HEK293 (cell line): ENCODE results near the gene EXOC7.
A peak's percentile ranks its signal among the peaks of the same experiment; 100 is the strongest.

Experiments
- CTCF ChIA-PET: fragments of 350-600 bp; formaldehyde crosslinking; extraction: SDS; loops from one replicate; lab custom pipeline; 2021; ENCODE audit warnings: antibody characterized with exemption; lab: Yijun Ruan, JAX
- POLR2A ChIA-PET: fragments of 300-600 bp; formaldehyde crosslinking; extraction: SDS; loops from one replicate; lab custom pipeline; 2020; ENCODE audit warnings: antibody characterized with exemption, inconsistent platforms; lab: Yijun Ruan, JAX
- H3K27ac ChIP-seq: fragments of 200-500 bp; sonication (Bioruptor generic); 2 replicates; pipeline ENCODE4 v1.5.1; 2014; ENCODE audit warnings: low read depth, low read length, control low read depth, inconsistent platforms; ENCODE audit errors: extremely low read depth
- H3K36me3 ChIP-seq, 2 experiments: fragments of 200-500 bp in 1 of 2; sonication (Bioruptor generic) in 1 of 2; 1 replicate in 1 of 2; 2 replicates in 1 of 2; pipeline ENCODE4 v1.5.1; 2014 to 2017; ENCODE audit warnings: inconsistent platforms in 2 of 2, low read length in 2 of 2; ENCODE audit not compliant: control insufficient read depth in 2 of 2, insufficient read depth in 1 of 2
- H3K4me1 ChIP-seq: fragments of 200-500 bp; sonication (Bioruptor generic); 2 replicates; pipeline ENCODE4 v1.5.1; 2014; ENCODE audit warnings: mild to moderate bottlenecking, low read length, inconsistent platforms; ENCODE audit not compliant: control insufficient read depth, insufficient read depth
- H3K4me3 ChIP-seq: 2 replicates; pipeline ENCODE4 v1.5.1; 2011; ENCODE audit warnings: low read depth, mild to moderate bottlenecking, control low read depth, low read length, moderate library complexity
- H3K9me3 ChIP-seq: fragments of 200-500 bp; sonication (Bioruptor generic); 2 replicates; pipeline ENCODE4 v1.5.1; 2014; ENCODE audit warnings: low read depth, low read length, inconsistent platforms; ENCODE audit not compliant: control insufficient read depth, insufficient read depth
- GFI1B ChIP-seq: fragments of 450-650 bp; formaldehyde crosslinking; IDR thresholded peaks from 2 replicates; pipeline ENCODE4 v1.5.1; 2016; ENCODE audit warnings: missing biosample characterization, missing genetic modification characterization
- GLIS1 ChIP-seq: fragments of 450-650 bp; formaldehyde crosslinking; IDR thresholded peaks from 2 replicates; pipeline ENCODE4 v1.5.1; 2016; ENCODE audit warnings: missing biosample characterization, missing genetic modification characterization
- GLIS2 ChIP-seq: fragments of 450-650 bp; formaldehyde crosslinking; IDR thresholded peaks from 2 replicates; pipeline ENCODE4 v1.5.1; 2016; ENCODE audit warnings: missing biosample characterization, missing genetic modification characterization
- HOXA7 ChIP-seq: sonication (generic); formaldehyde crosslinking; IDR thresholded peaks from 2 replicates; pipeline ENCODE4 v1.8.1; 2022; ENCODE audit warnings: missing genetic modification reagents, borderline replicate concordance
- KLF7 ChIP-seq: fragments of 450-650 bp; formaldehyde crosslinking; IDR thresholded peaks from 2 replicates; pipeline ENCODE4 v1.5.1; 2016; ENCODE audit warnings: missing biosample characterization, missing genetic modification characterization, borderline replicate concordance
- PBX3 ChIP-seq: sonication (generic); formaldehyde crosslinking; IDR thresholded peaks from 2 replicates; pipeline ENCODE4 v1.8.1; 2022; ENCODE audit warnings: mild to moderate bottlenecking, moderate library complexity, missing genetic modification reagents
- SP3 ChIP-seq: fragments of 450-650 bp; formaldehyde crosslinking; IDR thresholded peaks from 2 replicates; pipeline ENCODE4 v1.5.1; 2016; ENCODE audit warnings: missing biosample characterization, missing genetic modification characterization
- ZBTB48 ChIP-seq: fragments of 450-650 bp; formaldehyde crosslinking; IDR thresholded peaks from 2 replicates; pipeline ENCODE4 v1.5.1; 2016; ENCODE audit warnings: missing biosample characterization, missing genetic modification characterization
- ZNF24 ChIP-seq: fragments of 450-650 bp; formaldehyde crosslinking; IDR thresholded peaks from 2 replicates; pipeline ENCODE4 v1.5.1; 2016; ENCODE audit warnings: missing biosample characterization, missing genetic modification characterization
- ZNF248 ChIP-seq: fragments of 450-650 bp; formaldehyde crosslinking; IDR thresholded peaks from 2 replicates; pipeline ENCODE4 v1.5.1; 2017; ENCODE audit warnings: missing biosample characterization, missing genetic modification characterization
- ZNF274 ChIP-seq, 2 experiments: fragments of 200-500 bp in 1 of 2; fragments of 450-650 bp in 1 of 2; sonication (Bioruptor generic) in 1 of 2; formaldehyde crosslinking in 1 of 2; IDR thresholded peaks; 2 replicates each; pipeline versions ENCODE4 v1.5.1 to v1.6.1; 2014 to 2016; ENCODE audit warnings: borderline replicate concordance in 1 of 2, inconsistent platforms in 1 of 2, low read length in 1 of 2, missing biosample characterization in 1 of 2, missing genetic modification characterization in 1 of 2
- ZNF311 ChIP-seq: fragments of 450-650 bp; formaldehyde crosslinking; IDR thresholded peaks from 2 replicates; pipeline ENCODE4 v1.5.1; 2017; ENCODE audit warnings: missing biosample characterization, missing genetic modification characterization, borderline replicate concordance
- ZNF362 ChIP-seq: fragments of 450-650 bp; formaldehyde crosslinking; IDR thresholded peaks from 2 replicates; pipeline ENCODE4 v1.5.1; 2016; ENCODE audit warnings: missing biosample characterization, missing genetic modification characterization
- ZNF391 ChIP-seq: fragments of 450-650 bp; formaldehyde crosslinking; IDR thresholded peaks from 2 replicates; pipeline ENCODE4 v1.5.1; 2016; ENCODE audit warnings: low read depth, missing biosample characterization, missing genetic modification characterization, borderline replicate concordance
- ZNF423 ChIP-seq: fragments of 450-650 bp; formaldehyde crosslinking; IDR thresholded peaks from 2 replicates; pipeline ENCODE4 v1.5.1; 2016; ENCODE audit warnings: missing biosample characterization, missing genetic modification characterization
- ZNF449 ChIP-seq: fragments of 450-650 bp; formaldehyde crosslinking; IDR thresholded peaks from 2 replicates; pipeline ENCODE4 v1.5.1; 2017; ENCODE audit warnings: missing biosample characterization, mild to moderate bottlenecking, missing genetic modification characterization, moderate library complexity
- ZNF501 ChIP-seq: fragments of 450-650 bp; formaldehyde crosslinking; IDR thresholded peaks from 2 replicates; pipeline ENCODE4 v1.5.1; 2016; ENCODE audit warnings: missing biosample characterization, missing genetic modification characterization
- ZNF510 ChIP-seq: fragments of 450-650 bp; formaldehyde crosslinking; IDR thresholded peaks from 2 replicates; pipeline ENCODE4 v1.5.1; 2018; ENCODE audit warnings: mild to moderate bottlenecking, missing genetic modification characterization, missing biosample characterization; ENCODE audit not compliant: insufficient replicate concordance
- ZNF629 ChIP-seq: fragments of 450-650 bp; formaldehyde crosslinking; IDR thresholded peaks from 2 replicates; pipeline ENCODE4 v1.5.1; 2017; ENCODE audit warnings: missing biosample characterization, missing genetic modification characterization
- ZNF707 ChIP-seq: fragments of 450-650 bp; formaldehyde crosslinking; IDR thresholded peaks from 2 replicates; pipeline ENCODE4 v1.5.1; 2016; ENCODE audit warnings: missing biosample characterization, missing genetic modification characterization
- ZNF785 ChIP-seq: fragments of 450-650 bp; formaldehyde crosslinking; IDR thresholded peaks from 2 replicates; pipeline ENCODE4 v1.5.1; 2016; ENCODE audit warnings: missing biosample characterization, missing genetic modification characterization
- TF ChIP-seq, protein P1 (sequence below): fragments of 450-650 bp; formaldehyde crosslinking; optimal IDR thresholded peaks from 2 replicates; pipeline ENCODE3; 2016; ENCODE audit warnings: missing biosample characterization, mild to moderate bottlenecking, missing genetic modification characterization
- TF ChIP-seq, protein P2 (sequence below): fragments of 450-650 bp; formaldehyde crosslinking; IDR thresholded peaks from 2 replicates; pipeline ENCODE4 v1.5.1; 2016; ENCODE audit warnings: missing biosample characterization, missing genetic modification characterization, low read depth
- TF ChIP-seq, protein P3 (sequence below): fragments of 450-650 bp; formaldehyde crosslinking; IDR thresholded peaks from 2 replicates; pipeline ENCODE4 v1.5.1; 2016; ENCODE audit warnings: missing biosample characterization, missing genetic modification characterization

The EXOC7 gene, protein sequence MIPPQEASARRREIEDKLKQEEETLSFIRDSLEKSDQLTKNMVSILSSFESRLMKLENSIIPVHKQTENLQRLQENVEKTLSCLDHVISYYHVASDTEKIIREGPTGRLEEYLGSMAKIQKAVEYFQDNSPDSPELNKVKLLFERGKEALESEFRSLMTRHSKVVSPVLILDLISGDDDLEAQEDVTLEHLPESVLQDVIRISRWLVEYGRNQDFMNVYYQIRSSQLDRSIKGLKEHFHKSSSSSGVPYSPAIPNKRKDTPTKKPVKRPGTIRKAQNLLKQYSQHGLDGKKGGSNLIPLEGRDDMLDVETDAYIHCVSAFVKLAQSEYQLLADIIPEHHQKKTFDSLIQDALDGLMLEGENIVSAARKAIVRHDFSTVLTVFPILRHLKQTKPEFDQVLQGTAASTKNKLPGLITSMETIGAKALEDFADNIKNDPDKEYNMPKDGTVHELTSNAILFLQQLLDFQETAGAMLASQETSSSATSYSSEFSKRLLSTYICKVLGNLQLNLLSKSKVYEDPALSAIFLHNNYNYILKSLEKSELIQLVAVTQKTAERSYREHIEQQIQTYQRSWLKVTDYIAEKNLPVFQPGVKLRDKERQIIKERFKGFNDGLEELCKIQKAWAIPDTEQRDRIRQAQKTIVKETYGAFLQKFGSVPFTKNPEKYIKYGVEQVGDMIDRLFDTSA

DNA sequence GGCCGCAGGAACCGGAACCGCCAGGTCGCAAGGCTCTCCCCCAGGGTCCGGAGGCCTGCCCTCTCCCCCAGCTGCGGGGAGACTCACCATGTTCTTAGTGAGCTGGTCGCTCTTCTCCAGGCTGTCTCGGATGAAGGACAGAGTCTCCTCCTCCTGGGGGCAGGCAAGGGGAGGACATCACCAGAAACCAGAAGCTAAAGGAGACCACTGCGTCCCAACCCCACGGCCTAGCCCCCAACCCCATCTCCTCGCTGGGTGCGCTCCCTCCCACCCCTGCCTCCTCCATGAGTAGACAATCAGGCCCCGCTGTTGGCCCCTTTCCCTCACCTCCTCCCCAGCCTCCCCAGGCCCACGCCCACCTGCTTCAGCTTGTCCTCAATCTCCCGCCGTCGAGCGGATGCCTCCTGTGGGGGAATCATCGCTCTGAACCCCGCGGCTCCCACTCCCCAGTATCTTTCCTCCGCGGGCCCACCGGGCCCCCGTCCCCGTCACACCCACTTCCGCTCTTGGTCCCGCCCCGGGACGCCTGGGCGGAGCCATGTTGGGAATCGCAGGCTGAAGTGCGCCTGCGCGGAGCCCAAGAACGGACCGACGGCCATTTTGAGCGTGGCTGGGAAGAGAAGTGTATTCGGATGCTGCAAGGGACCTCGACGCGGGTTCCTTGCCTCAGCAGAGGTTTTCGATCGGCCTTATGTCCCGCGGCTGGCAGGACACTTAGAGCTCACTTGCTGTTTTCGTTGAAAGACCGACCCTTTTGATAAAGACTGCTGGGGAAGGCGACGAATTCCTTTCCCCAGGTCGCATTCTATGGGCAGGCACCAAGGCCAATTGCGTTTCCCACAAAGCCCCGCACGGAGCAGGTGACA is at the start of gene EXOC7:
TSS of gene EXOC7 (minus strand) at position 514 of the 866 bp plus-strand sequence. CDS start at position 419, 95 bp downstream.
- POLR2A ChIA-PET = interaction anchor here (0.6 to 3.7 kb wide), 6 partner anchors 23 to 323 kb away, joined by 3 to 23 read pairs (median 8); partner anchors contain the start of genes SRP68 and ZACN
- CTCF ChIA-PET = interaction anchor here (0.7 to 2.4 kb wide), 9 partner anchors 14 to 197 kb away, joined by 3 to 19 read pairs (median 4); no protein-coding TSS in a partner anchor
- H3K36me3 ChIP-seq = peaks cover 32 to 34% of the 10 kb centered on the region in 2 experiments
- no peaks in the 10 kb centered on the region for H3K9me3 ChIP-seq
- peak within 1 kb of the TSS; percentile 83 for H3K27ac ChIP-seq
- H3K4me1 ChIP-seq = 0 out of 2 replicates have a peak, but pooled peaks cover 4% of the 10 kb centered on the region
- H3K4me3 ChIP-seq = peak within 1 kb of the TSS; percentile 71
- TF ChIP-seq ZBTB48 (peak; percentile 95), GLIS1 (tag by site-specific recombination) (peak; percentile 32; the same call in 1 of the 2 replicates), ZNF785 (tag by site-specific recombination) (no peak), ZNF707 (tag by site-specific recombination) (no peak), ZNF248 (no peak), ZNF629 (tag by site-specific recombination) (peak; percentile 55; the same call in 1 of the 2 replicates), GFI1B (tag by site-specific recombination) (no peak), ZNF391 (0 out of 2 replicates have a peak, but pooled peaks have one; percentile 57), HOXA7 (CRISPR knock-in tag) (no peak), ZNF510 (no peak), GLIS2 (tag by site-specific recombination) (peak; percentile 85), ZNF423 (no peak), ZNF362 (no peak), ZNF449 (tag by site-specific recombination) (no peak), ZNF501 (peak; percentile 73), ZNF311 (no peak), SP3 (tag by site-specific recombination) (peak; percentile 98), PBX3 (CRISPR knock-in tag) (0 out of 2 replicates have a peak, but pooled peaks have one; percentile 27), ZNF24 (tag by site-specific recombination) (no peak), KLF7 (tag by site-specific recombination) (peak; percentile 65), ZNF274 (IDR thresholded peaks at IDR 0.05; ENCODE audit: low read length) (no peak), ZNF274 (tag by site-specific recombination; IDR thresholded peaks at IDR 0.05; ENCODE audit: borderline replicate concordance) (no peak)
- TF ChIP-seq, protein P1, sequence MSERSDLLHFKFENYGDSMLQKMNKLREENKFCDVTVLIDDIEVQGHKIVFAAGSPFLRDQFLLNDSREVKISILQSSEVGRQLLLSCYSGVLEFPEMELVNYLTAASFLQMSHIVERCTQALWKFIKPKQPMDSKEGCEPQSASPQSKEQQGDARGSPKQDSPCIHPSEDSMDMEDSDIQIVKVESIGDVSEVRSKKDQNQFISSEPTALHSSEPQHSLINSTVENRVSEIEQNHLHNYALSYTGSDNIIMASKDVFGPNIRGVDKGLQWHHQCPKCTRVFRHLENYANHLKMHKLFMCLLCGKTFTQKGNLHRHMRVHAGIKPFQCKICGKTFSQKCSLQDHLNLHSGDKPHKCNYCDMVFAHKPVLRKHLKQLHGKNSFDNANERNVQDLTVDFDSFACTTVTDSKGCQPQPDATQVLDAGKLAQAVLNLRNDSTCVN = peak; percentile 38
- TF ChIP-seq, protein P2, sequence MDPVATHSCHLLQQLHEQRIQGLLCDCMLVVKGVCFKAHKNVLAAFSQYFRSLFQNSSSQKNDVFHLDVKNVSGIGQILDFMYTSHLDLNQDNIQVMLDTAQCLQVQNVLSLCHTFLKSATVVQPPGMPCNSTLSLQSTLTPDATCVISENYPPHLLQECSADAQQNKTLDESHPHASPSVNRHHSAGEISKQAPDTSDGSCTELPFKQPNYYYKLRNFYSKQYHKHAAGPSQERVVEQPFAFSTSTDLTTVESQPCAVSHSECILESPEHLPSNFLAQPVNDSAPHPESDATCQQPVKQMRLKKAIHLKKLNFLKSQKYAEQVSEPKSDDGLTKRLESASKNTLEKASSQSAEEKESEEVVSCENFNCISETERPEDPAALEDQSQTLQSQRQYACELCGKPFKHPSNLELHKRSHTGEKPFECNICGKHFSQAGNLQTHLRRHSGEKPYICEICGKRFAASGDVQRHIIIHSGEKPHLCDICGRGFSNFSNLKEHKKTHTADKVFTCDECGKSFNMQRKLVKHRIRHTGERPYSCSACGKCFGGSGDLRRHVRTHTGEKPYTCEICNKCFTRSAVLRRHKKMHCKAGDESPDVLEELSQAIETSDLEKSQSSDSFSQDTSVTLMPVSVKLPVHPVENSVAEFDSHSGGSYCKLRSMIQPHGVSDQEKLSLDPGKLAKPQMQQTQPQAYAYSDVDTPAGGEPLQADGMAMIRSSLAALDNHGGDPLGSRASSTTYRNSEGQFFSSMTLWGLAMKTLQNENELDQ (tag by site-specific recombination) = no peak
- TF ChIP-seq, protein P3, sequence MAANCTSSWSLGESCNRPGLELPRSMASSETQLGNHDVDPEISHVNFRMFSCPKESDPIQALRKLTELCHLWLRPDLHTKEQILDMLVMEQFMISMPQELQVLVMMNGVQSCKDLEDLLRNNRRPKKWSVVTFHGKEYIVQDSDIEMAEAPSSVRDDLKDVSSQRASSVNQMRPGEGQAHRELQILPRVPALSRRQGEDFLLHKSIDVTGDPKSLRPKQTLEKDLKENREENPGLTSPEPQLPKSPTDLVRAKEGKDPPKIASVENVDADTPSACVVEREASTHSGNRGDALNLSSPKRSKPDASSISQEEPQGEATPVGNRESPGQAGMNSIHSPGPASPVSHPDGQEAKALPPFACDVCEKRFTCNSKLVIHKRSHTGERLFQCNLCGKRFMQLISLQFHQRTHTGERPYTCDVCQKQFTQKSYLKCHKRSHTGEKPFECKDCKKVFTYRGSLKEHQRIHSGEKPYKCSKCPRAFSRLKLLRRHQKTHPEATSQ (tag by site-specific recombination) = 0 out of 2 replicates have a peak, but pooled peaks have one; percentile 37
